Activated naive CD4-positive, alpha-beta T cell treated with anti-CD3 and anti-CD28 coated beads for 36 hours (primary cell): ENCODE results near the gene SBF2. TPM values are rescaled to one million over a fixed set of nuclear protein-coding genes. Genes with fewer than 3 reads are reported as not detected.

Experiments
- CTCF ChIA-PET: fragments of 350-600 bp; sonication (Branson Sonifier 250); formaldehyde crosslinking; loops from one replicate; lab custom pipeline; 2021; ENCODE audit warnings: antibody characterized with exemption; lab: Charles Lee
- DNase-seq: peaks from one replicate; pipeline ENCODE4 v3.0.0-alpha.2; 2020
- H3K27ac Mint-ChIP-seq: one replicate; pipeline ENCODE4 v1.8.0; 2021; ENCODE audit warnings: mild to moderate bottlenecking, mixed read lengths
- H3K27me3 Mint-ChIP-seq: one replicate; pipeline ENCODE4 v1.8.0; 2021; ENCODE audit warnings: low read depth, mixed read lengths
- H3K36me3 Mint-ChIP-seq: one replicate; pipeline ENCODE4 v1.8.0; 2021; ENCODE audit warnings: low read depth, mixed read lengths
- H3K4me1 Mint-ChIP-seq: one replicate; pipeline ENCODE4 v1.8.0; 2021; ENCODE audit warnings: low read depth, mixed read lengths
- H3K4me3 Mint-ChIP-seq: one replicate; pipeline ENCODE4 v1.8.0; 2021; ENCODE audit warnings: mild to moderate bottlenecking, moderate library complexity, mixed read lengths
- H3K9me3 Mint-ChIP-seq: one replicate; pipeline ENCODE4 v1.8.0; 2021; ENCODE audit warnings: mixed read lengths
- intact Hi-C: fragments of 100-400 bp; cut with micrococcal nuclease; formaldehyde crosslinking; loops from one replicate; pipeline ENCODE4 v1.15.1; 2023
- total RNA-seq, 2 experiments: library from RNA; stranded (reverse); gene quantifications; one replicate each; pipeline ENCODE4 v1.2.3, GENCODE V29; 2021

The SBF2 gene
- total RNA-seq, 2 experiments from 2014 or later, result 8.7 to 9.9 TPM

DNA sequence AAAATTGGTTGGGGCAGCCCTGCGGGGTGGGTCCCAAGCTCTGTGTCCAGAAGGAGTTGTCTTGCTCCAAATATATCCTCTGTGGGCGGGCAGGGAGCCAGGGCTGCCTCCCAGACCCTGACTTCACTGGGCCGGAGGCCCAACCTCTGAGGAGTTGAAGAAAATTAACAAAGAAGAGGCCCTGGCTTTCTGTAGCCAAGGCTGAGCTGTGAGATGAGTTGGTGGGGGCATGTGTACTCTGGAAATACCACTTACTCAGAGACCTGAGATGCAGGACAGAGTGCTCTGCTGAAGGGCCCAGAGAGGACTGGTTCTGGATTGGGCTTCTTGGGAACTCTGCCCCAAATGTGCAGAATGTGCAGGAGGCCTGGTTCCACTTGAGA, 533.8 kb downstream of the SBF2 start:
- Mint-ChIP-seq H3K9me3 (no peaks in the 10 kb centered on the region), H3K36me3 (peaks cover 8% of the 10 kb centered on the region), H3K27me3 (no peaks in the 10 kb centered on the region), H3K27ac (peak overlapping the region; percentile 97), H3K4me3 (no peak overlapping the region), H3K4me1 (peaks cover 39% of the 10 kb centered on the region)
- CTCF ChIA-PET, result interaction anchor here (0.6 to 3.3 kb wide), 8 partner anchors 13 to 796 kb away, joined by 3 to 31 read pairs (median 6); partner anchors contain the start of gene TMEM9B
- no peak for DNase-seq
- intact Hi-C loops, result no loop called here

DNA sequence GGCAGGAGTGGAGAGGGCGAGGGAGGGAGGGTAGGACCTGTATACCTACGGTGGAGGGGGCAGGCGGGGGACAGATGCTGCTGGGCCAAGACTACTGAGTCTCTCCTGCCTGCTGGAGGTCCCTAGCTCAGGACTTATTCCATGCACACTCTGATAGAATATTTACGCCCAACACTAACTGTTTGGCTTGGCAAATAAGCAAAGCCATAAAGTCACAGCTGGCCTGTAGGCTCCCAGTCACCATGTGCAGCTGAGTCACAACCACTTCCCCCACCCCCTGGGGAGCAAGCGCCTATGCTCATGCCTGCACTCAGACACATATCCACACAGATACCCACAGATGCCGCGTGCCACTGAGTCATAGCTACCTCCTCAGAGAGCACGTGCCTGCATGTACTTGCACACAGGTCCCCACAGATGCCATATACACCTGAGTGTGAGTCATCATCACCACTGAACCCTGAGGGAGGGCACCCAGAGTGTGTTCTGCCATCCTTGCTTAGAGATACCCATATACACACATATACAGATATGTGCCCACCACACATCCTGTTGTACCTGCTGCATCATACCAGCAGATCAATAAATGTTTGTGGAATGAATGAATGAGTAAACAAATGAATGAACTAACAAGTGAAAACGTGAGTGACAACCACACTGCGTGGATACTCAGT, 534.4 kb downstream of the SBF2 start:
- Mint-ChIP-seq H3K27ac (peak overlapping the region; percentile 97), H3K27me3 (no peaks in the 10 kb centered on the region), H3K4me3 (peak overlapping the region; percentile 86), H3K36me3 (peaks cover 8% of the 10 kb centered on the region), H3K4me1 (peaks cover 39% of the 10 kb centered on the region), H3K9me3 (no peaks in the 10 kb centered on the region)
- peak; percentile 98 for DNase-seq
- CTCF ChIA-PET, result interaction anchor here (0.6 to 3.3 kb wide), 18 partner anchors 10 to 795 kb away, joined by 3 to 31 read pairs (median 6); partner anchors contain the start of genes ADM and TMEM9B
- intact Hi-C loops, result loop anchor here (1.0 to 10.0 kb wide), 15 partner anchors 43 to 978 kb away; partner anchors contain the start of genes AKIP1, AMPD3 and WEE1

DNA sequence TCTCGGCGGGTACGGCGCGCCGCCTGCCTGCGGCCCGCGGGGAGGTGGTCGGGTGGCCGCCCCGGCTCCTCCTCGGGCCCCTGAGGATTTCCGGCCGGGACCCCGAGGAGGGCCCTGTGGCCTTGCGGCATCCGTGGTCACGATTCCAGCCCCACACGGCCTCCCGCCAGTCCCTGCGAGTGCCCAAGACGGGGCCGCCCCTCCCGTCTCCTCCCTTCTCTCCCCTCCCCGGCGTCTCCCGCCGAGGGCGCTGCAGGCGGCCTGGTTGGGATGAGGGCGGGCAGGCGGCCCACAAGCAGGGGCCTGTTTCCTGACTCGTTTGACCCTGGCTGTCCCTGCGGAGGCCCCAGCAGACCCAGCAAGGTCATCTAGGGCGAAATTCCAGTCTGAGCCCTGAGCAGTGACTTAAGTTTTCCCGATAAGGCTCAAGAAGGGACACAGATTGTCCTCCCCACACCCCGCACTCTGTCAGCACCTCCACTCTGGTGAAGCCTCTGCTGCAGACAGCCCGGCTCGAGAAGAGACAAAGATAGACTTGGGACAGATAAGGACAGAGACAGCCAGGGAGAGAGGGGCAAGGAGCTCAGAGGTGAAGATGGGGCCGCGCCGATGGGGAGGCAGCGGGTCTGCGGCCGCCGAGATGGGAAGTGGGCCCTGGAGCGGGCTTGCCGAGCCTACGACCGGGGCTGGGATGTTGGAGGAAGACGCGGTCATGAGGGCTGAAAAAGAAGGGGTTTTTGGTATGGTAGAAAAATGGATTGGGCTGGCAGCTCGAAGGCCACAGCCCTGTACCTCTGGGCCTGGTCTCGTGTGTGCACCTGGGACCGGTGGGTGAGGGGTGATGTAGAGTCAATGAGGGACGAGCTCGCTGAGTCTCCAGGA, 535.1 kb downstream of the SBF2 start:
- Mint-ChIP-seq H3K36me3 (peaks cover 8% of the 10 kb centered on the region), H3K4me1 (peaks cover 39% of the 10 kb centered on the region)
- CTCF ChIA-PET, result interaction anchor here (0.6 to 3.3 kb wide), 23 partner anchors 10 to 655 kb away, joined by 3 to 31 read pairs (median 5); partner anchors contain the start of genes ADM and WEE1

DNA sequence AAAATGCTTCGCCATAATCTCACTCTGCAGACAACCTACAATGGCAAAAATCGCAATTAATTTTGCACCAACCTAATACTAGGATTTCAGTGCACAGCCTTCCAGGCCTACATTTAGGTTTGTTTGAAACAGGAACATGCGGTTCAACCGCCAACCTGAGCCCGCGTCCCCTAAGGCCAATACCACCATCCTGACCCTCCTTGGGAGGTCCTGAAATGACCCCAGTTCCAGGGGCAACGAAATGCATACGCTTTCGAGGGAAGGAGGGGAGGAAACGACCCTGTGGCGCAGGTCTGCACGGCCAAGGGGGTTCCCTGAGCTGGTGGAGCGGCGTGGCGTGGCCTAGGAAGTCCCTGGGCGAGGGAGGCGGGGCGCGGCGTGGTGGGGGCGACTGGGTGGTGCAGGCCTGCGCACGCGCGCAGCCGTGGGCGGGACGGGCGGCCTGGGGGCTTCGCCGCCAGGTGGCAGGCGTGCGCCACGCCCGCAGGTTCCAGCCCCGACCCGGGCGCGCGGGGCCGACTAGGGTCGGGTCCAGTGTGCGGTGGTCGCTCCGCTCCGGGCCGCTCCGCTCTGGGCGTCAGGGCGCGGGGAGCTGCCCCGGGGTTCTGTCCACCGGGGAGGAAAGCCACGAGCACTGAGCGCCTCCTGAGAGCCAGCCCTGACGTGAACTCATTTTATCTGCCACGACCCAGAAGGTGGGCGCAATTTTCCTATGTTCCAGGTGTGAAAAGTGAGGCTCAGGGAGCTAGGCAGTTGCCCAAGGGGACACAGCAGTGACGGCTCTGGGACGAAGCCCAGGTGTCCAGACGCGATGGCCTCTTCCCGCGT, 536.0 kb downstream of the SBF2 start:
- Mint-ChIP-seq H3K27me3 (no peaks in the 10 kb centered on the region), H3K9me3 (no peaks in the 10 kb centered on the region), H3K4me3 (peak overlapping the region; percentile 73), H3K36me3 (peaks cover 8% of the 10 kb centered on the region), H3K4me1 (peaks cover 42% of the 10 kb centered on the region), H3K27ac (peak overlapping the region; percentile 81)
- intact Hi-C loops, result loop anchor here (1.0 to 10.0 kb wide), 10 partner anchors 41 to 979 kb away; partner anchors contain the start of genes AKIP1, AMPD3 and WEE1
- peak; percentile 94 for DNase-seq
- CTCF ChIA-PET, result interaction anchor here (0.5 to 3.3 kb wide), 20 partner anchors 9 to 656 kb away, joined by 3 to 31 read pairs (median 6); partner anchors contain the start of genes ADM and WEE1

More for the DNA sequence above, 535.1 kb downstream of the SBF2 start:
- Mint-ChIP-seq H3K27ac (peak overlapping the region; percentile 97), H3K4me3 (peak overlapping the region; percentile 86), H3K9me3 (no peaks in the 10 kb centered on the region), H3K27me3 (no peaks in the 10 kb centered on the region)
- peak; percentile 76 for DNase-seq
- intact Hi-C loops, result loop anchor here (1.0 to 10.0 kb wide), 17 partner anchors 42 to 978 kb away; partner anchors contain the start of genes AKIP1, AMPD3 and WEE1

DNA sequence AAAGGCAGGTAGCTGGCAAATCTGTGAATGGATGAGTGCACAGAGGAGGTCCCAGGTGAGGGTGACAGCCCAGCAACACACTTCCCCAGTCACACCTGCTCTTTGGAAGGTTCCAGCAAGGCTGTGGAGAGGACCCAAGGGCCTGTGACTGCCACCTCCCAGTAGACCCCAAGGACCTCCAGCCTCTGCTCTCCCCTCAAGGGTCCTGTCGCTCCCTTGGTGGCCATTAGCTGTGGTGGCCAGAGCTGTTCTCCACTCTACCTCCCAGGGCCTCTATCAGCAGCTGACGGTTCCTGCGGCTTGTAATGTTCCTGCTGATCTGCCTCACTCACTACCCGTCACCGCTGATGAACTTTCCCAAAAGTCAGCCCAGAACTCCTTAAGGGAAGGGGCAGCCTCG, 537.1 kb downstream of the SBF2 start:
- no peak overlapping the region for H3K27ac Mint-ChIP-seq
- H3K4me3 Mint-ChIP-seq, result no peak overlapping the region
- H3K36me3 Mint-ChIP-seq, result peaks cover 2% of the 10 kb centered on the region
- CTCF ChIA-PET, result interaction anchor here (0.9 kb wide), 2 partner anchors 548 to 551 kb away, joined by 3 read pairs; partner anchors contain the start of gene ADM
- H3K27me3 Mint-ChIP-seq, result no peaks in the 10 kb centered on the region
- H3K9me3 Mint-ChIP-seq, result no peaks in the 10 kb centered on the region
- intact Hi-C loops, result loop anchor here (5.0 to 10.0 kb wide), 5 partner anchors 85 to 980 kb away; partner anchors contain the start of genes AKIP1 and AMPD3
- H3K4me1 Mint-ChIP-seq, result peaks cover 41% of the 10 kb centered on the region
- DNase-seq, result no peak

DNA sequence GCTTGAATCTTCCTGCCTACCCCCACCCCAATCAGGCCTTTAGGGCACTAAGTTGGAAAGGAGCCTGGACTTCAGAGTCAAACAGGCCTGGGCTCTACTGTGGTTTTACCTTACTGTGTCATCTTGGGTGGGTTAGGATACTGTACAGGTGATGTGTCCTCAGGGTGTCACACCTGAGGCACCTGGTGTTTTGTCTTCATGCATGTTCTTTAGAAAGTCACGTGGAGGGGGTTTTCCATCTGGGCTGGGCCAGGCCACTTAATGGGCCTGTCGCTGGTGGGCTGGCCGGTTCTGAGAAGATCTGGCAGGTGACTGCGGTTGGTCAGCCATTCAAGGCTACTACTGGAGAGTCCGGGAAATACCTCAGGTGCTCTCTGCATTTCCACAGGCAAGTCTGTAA, 537.6 kb downstream of the SBF2 start:
- peaks cover 2% of the 10 kb centered on the region for H3K36me3 Mint-ChIP-seq
- no peak overlapping the region for H3K27ac Mint-ChIP-seq
- CTCF ChIA-PET, result interaction anchor here (0.9 kb wide), 2 partner anchors 549 to 551 kb away, joined by 3 read pairs; partner anchors contain the start of gene ADM
- H3K4me1 Mint-ChIP-seq, result peaks cover 38% of the 10 kb centered on the region
- no peaks in the 10 kb centered on the region for H3K9me3 Mint-ChIP-seq
- intact Hi-C loops, result loop anchor here (5.0 to 10.0 kb wide), 5 partner anchors 86 to 981 kb away; partner anchors contain the start of genes AKIP1 and AMPD3
- no peak for DNase-seq
- no peak overlapping the region for H3K4me3 Mint-ChIP-seq
- H3K27me3 Mint-ChIP-seq, result no peaks in the 10 kb centered on the region

DNA sequence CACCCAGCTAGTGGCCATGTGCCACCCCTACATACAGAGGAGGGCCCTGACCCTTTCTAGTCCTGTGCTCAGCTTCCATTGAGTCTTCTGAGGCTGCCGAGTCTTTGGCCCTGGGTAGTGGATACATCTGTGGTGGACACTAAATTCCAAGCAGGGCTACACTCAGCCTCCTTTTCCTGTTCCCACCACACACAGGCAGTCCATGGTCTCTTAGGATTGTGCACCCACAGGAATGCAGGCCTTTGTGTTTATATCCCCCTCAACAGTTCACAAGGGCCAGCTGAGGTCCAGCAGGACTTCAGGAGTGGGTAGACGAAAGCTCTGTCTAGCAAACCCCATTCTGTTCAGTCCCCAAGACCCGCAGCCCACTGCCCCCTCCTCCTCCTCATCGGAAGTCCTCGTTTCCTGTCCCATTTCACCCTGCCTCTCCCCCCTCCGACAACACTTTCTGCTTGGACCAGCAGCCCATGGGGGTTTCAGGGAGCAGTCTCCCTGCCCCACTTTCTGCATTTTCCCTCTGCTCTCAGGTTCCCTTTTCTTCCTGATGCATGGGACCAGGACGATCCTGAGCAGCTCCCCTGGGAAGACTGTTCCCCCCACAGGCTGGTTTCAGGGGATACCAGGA, 538.3 kb downstream of the SBF2 start:
- peaks cover 36% of the 10 kb centered on the region for H3K4me1 Mint-ChIP-seq
- H3K9me3 Mint-ChIP-seq, result no peaks in the 10 kb centered on the region
- DNase-seq, result no peak
- H3K27me3 Mint-ChIP-seq, result no peaks in the 10 kb centered on the region
- CTCF ChIA-PET, result interaction anchor here (0.9 to 1.5 kb wide), 2 partner anchors 221 to 549 kb away, joined by 3 to 4 read pairs; partner anchors contain the start of gene ADM
- intact Hi-C loops, result loop anchor here (5.0 to 10.0 kb wide), 5 partner anchors 87 to 982 kb away; partner anchors contain the start of genes AKIP1 and AMPD3
- H3K27ac Mint-ChIP-seq, result no peak overlapping the region
- H3K36me3 Mint-ChIP-seq, result peaks cover 2% of the 10 kb centered on the region
- no peak overlapping the region for H3K4me3 Mint-ChIP-seq

DNA sequence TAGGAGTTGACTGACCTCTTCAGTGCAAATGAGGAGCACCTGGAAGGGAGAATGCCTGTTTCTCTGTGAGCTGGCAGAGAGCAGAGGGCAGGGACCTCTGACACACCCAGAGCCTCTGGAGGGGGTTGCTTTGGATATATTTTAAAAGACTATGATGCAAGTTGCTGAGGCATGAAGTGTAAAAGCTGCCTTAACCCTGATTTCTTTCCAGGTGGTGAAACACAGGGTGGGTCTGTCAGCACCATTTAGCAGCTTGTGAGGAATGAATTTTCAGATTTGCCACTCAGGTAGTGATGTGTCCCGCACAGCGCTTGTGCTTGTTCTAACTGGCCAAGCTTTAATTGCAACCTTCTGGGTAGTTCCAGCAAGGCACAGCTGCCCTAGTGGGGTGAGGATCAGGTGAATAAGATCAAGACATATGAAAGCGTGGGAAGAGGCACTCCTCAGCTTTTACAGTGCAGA, 540.0 kb downstream of the SBF2 start:
- Mint-ChIP-seq H3K27ac (no peak overlapping the region), H3K4me3 (no peak overlapping the region), H3K9me3 (no peaks in the 10 kb centered on the region), H3K27me3 (no peaks in the 10 kb centered on the region), H3K4me1 (peaks cover 20% of the 10 kb centered on the region), H3K36me3 (no peaks in the 10 kb centered on the region)
- no peak for DNase-seq
- CTCF ChIA-PET, result interaction anchor here (1.5 kb wide), 1 partner anchor 219 kb away, joined by 4 read pairs; no protein-coding TSS in a partner anchor
- intact Hi-C loops, result loop anchor here (10.0 kb wide), 1 partner anchor 589 kb away; no protein-coding TSS in a partner anchor

DNA sequence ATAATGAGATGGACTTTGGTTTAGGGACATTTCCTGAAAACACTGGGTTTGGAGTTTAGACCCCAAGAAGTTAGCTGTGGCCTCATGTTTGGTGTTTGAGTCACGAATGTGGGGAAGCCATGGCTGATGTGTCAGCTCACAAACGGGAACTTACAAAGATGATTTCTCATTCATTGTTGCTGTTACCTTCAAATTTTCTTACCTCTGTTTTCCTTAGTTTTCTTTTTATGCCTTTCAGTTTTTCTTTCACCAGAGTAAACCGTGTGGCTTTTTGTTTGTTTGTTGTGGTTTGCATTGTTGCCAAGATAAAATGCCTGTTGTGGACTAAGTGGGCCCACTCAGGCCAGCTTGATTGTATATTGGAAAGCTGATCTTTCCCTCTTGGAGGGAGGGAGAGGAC, 541.0 kb downstream of the SBF2 start:
- Mint-ChIP-seq H3K36me3 (no peaks in the 10 kb centered on the region), H3K9me3 (no peaks in the 10 kb centered on the region), H3K27me3 (no peaks in the 10 kb centered on the region), H3K4me3 (no peak overlapping the region), H3K4me1 (peaks cover 19% of the 10 kb centered on the region), H3K27ac (no peak overlapping the region)
- intact Hi-C loops, result loop anchor here (10.0 kb wide), 1 partner anchor 588 kb away; no protein-coding TSS in a partner anchor
- CTCF ChIA-PET, result interaction anchor here (0.6 to 7.2 kb wide), 3 partner anchors 32 to 220 kb away, joined by 3 to 92 read pairs (median 3); no protein-coding TSS in a partner anchor
- peak; percentile 34 for DNase-seq

DNA sequence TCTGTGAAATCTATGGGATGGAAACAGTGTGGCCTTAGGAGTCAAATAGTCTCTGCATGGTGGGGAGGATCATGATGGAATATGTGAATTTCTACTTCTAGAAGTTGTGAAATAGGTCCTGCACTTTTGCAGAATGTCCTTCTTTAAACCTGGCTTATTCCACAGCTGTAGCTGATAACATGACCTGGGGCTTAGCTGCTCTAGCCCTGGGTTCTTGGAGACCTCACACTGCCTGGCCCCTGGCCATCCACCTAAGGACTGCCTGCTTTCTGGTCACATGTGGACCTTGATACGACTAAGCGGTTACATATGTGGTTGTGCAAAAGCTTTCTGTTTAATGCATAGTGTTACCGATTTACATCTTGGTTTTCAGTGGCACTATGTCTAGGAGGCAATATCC, 541.9 kb downstream of the SBF2 start:
- no peak overlapping the region for H3K27ac Mint-ChIP-seq
- CTCF ChIA-PET, result interaction anchor here (7.2 kb wide), 1 partner anchor 217 kb away, joined by 92 read pairs; no protein-coding TSS in a partner anchor

More for the DNA sequence above, 541.9 kb downstream of the SBF2 start:
- no peak for DNase-seq
- Mint-ChIP-seq H3K4me3 (no peak overlapping the region), H3K27me3 (no peaks in the 10 kb centered on the region), H3K4me1 (peaks cover 13% of the 10 kb centered on the region), H3K9me3 (no peaks in the 10 kb centered on the region), H3K36me3 (no peaks in the 10 kb centered on the region)
- intact Hi-C loops, result loop anchor here (10.0 kb wide), 1 partner anchor 587 kb away; no protein-coding TSS in a partner anchor
